Neural cell (in vitro differentiated cells): ENCODE measurements around the gene RNF125. TPM values are rescaled to one million over a fixed set of nuclear protein-coding genes. Genes with fewer than 3 reads are reported as not detected.

Experiments
- H2AFZ ChIP-seq: fragments of 200-600, 300-800 bp; sonication (generic), shearing (Covaris generic); 2 replicates; pipeline ENCODE4 v1.6.0; 2014; ENCODE audit warnings: low read depth, mild to moderate bottlenecking, antibody characterized with exemption, low read length, moderate library complexity
- H3F3A ChIP-seq: fragments of 200-600 bp; shearing (Covaris generic); 2 replicates; pipeline ENCODE4 v1.6.1; 2016; ENCODE audit warnings: mild to moderate bottlenecking, moderate library complexity, mixed read lengths, antibody characterized with exemption, low read length; ENCODE audit not compliant: insufficient read depth, poor library complexity, severe bottlenecking
- H3K27ac ChIP-seq: fragments of 200-600, 300-800 bp; sonication (generic), shearing (Covaris generic); 2 replicates; pipeline ENCODE4 v1.5.1; 2014; ENCODE audit warnings: mild to moderate bottlenecking, low read length, moderate library complexity
- H3K27me3 ChIP-seq: fragments of 300-800, 200-600 bp; sonication (generic), shearing (Covaris generic); 2 replicates; pipeline ENCODE4 v1.6.0; 2014; ENCODE audit warnings: mild to moderate bottlenecking, low read depth, low read length, moderate library complexity; ENCODE audit not compliant: insufficient read depth
- H3K36me3 ChIP-seq: fragments of 300-800, 200-600 bp; sonication (generic), shearing (Covaris generic); 2 replicates; pipeline ENCODE4 v1.5.1; 2014; ENCODE audit warnings: mild to moderate bottlenecking, antibody characterized with exemption, low read length, moderate library complexity; ENCODE audit not compliant: insufficient read depth
- H3K4me2 ChIP-seq: fragments of 300-800, 200-600 bp; sonication (generic), shearing (Covaris generic); 2 replicates; pipeline ENCODE4 v1.6.0; 2014; ENCODE audit warnings: mild to moderate bottlenecking, low read length
- H3K4me3 ChIP-seq: fragments of 300-800, 200-600 bp; sonication (generic), shearing (Covaris generic); 2 replicates; pipeline ENCODE4 v1.5.1; 2014; ENCODE audit warnings: mild to moderate bottlenecking, low read length, moderate library complexity
- H3K79me2 ChIP-seq: fragments of 200-600 bp; shearing (Covaris generic); replicated peaks from 2 replicates; pipeline ENCODE4 v1.6.0; 2014; ENCODE audit warnings: mild to moderate bottlenecking, low read length, moderate library complexity; ENCODE audit not compliant: insufficient read depth
- H3K9ac ChIP-seq: fragments of 300-800, 200-600 bp; sonication (generic), shearing (Covaris generic); 2 replicates; pipeline ENCODE4 v1.6.1; 2016; ENCODE audit warnings: mild to moderate bottlenecking, low read length, mixed read lengths
- H3K9me2 ChIP-seq: fragments of 200-600 bp; shearing (Covaris generic); 2 replicates; pipeline ENCODE4 v1.6.1; 2016; ENCODE audit warnings: mild to moderate bottlenecking, low read length, mixed read lengths; ENCODE audit not compliant: insufficient read depth
- H3K9me3 ChIP-seq: fragments of 200-600, 300-800 bp; sonication (generic), shearing (Covaris generic); 2 replicates; pipeline ENCODE4 v1.6.1; 2016; ENCODE audit warnings: mild to moderate bottlenecking, mixed run types, low read length, moderate library complexity, mixed read lengths
- H4K20me1 ChIP-seq: fragments of 200-600 bp; shearing (Covaris generic); 2 replicates; pipeline ENCODE4 v1.6.1; 2016; ENCODE audit warnings: mild to moderate bottlenecking, mixed run types; ENCODE audit not compliant: insufficient read depth
- EP300 ChIP-seq: fragments of 450-650 bp; conservative IDR thresholded peaks from 2 replicates; pipeline ENCODE4 v1.6.1; 2014; ENCODE audit warnings: antibody characterized with exemption, mild to moderate bottlenecking, moderate library complexity; ENCODE audit not compliant: poor library complexity, severe bottlenecking
- EZH2 ChIP-seq: fragments of 200-600, 300-800 bp; shearing (Covaris generic), sonication (generic); IDR thresholded peaks from 2 replicates; pipeline ENCODE4 v1.6.1; 2014; ENCODE audit warnings: antibody characterized with exemption, low read length, borderline replicate concordance, mild to moderate bottlenecking; ENCODE audit not compliant: insufficient read depth, poor library complexity, severe bottlenecking
- MXI1 ChIP-seq: fragments of 450-650 bp; conservative IDR thresholded peaks from 2 replicates; pipeline ENCODE4 v1.6.1; 2014; ENCODE audit warnings: antibody characterized with exemption, mild to moderate bottlenecking; ENCODE audit not compliant: poor library complexity, severe bottlenecking
- POLR2AphosphoS5 ChIP-seq: IDR thresholded peaks from 2 replicates; pipeline ENCODE4 v1.6.1; 2012
- RAD21 ChIP-seq: fragments of 450-650 bp; conservative IDR thresholded peaks from 2 replicates; pipeline ENCODE4 v1.6.1; 2014; ENCODE audit warnings: antibody characterized with exemption, mild to moderate bottlenecking, moderate library complexity
- SMC3 ChIP-seq: fragments of 450-650 bp; conservative IDR thresholded peaks from 2 replicates; pipeline ENCODE4 v1.6.1; 2014; ENCODE audit warnings: antibody characterized with exemption, mild to moderate bottlenecking, moderate library complexity; ENCODE audit not compliant: poor library complexity
- TAF1 ChIP-seq: IDR thresholded peaks from 2 replicates; pipeline ENCODE4 v1.6.1; 2012; ENCODE audit warnings: low read depth
- polyA plus RNA-seq: library from polyadenylated mRNA; depleted of rRNA; stranded (reverse); fragments of >200 nt; gene quantifications from 2 replicates; pipeline ENCODE4 v1.2.3, GENCODE V29; 2014
- TF ChIP-seq, protein P1 (sequence below): fragments of 450-650 bp; IDR thresholded peaks from 2 replicates; pipeline ENCODE4 v1.5.1; 2014; ENCODE audit warnings: antibody characterized with exemption, mild to moderate bottlenecking, moderate library complexity; ENCODE audit not compliant: poor library complexity, severe bottlenecking
- TF ChIP-seq, protein P2 (sequence below): IDR thresholded peaks from 2 replicates; pipeline ENCODE4 v1.6.1; 2012; ENCODE audit warnings: borderline replicate concordance

RNF125 gene
- polyA plus RNA-seq, 1 donor from 2014 or later, result 0.04 TPM

DNA sequence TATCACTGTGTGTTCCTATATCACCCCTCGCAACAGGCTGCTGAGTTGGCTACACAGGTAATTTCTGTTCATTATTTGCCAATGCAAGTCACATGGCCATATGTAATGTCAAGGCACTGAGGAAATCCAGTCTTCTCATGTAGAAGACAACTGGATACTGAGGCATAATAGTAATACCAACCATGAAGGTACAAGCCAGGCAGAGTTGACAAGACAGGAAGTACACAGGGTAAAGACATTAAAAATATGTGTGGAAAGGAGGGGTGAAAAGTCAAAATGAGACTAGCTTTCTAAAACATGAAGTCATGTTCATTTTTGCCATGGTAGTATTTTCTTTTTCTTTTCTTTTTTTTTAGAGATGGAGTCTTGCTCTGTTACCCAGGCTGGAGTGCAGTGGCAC lies 55.6 kb downstream of the RNF125 start:
- H2AFZ ChIP-seq, result no peak overlapping the region
- H3K27ac ChIP-seq, result no peak overlapping the region
- no peaks in the 10 kb centered on the region for H3K9me3 ChIP-seq
- H3K27me3 ChIP-seq, result no peaks in the 10 kb centered on the region
- no peaks in the 10 kb centered on the region for H3K9me2 ChIP-seq
- H3F3A ChIP-seq, result no peaks in the 10 kb centered on the region
- H3K36me3 ChIP-seq, result no peaks in the 10 kb centered on the region
- H3K9ac ChIP-seq, result no peak overlapping the region
- TF ChIP-seq EZH2 (no peak), TAF1 (no peak), POLR2AphosphoS5 (no peak), EP300 (no peak), RAD21 (no peak), MXI1 (no peak), SMC3 (no peak)
- TF ChIP-seq, protein P1, sequence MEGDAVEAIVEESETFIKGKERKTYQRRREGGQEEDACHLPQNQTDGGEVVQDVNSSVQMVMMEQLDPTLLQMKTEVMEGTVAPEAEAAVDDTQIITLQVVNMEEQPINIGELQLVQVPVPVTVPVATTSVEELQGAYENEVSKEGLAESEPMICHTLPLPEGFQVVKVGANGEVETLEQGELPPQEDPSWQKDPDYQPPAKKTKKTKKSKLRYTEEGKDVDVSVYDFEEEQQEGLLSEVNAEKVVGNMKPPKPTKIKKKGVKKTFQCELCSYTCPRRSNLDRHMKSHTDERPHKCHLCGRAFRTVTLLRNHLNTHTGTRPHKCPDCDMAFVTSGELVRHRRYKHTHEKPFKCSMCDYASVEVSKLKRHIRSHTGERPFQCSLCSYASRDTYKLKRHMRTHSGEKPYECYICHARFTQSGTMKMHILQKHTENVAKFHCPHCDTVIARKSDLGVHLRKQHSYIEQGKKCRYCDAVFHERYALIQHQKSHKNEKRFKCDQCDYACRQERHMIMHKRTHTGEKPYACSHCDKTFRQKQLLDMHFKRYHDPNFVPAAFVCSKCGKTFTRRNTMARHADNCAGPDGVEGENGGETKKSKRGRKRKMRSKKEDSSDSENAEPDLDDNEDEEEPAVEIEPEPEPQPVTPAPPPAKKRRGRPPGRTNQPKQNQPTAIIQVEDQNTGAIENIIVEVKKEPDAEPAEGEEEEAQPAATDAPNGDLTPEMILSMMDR, result no peak
- TF ChIP-seq, protein P2, sequence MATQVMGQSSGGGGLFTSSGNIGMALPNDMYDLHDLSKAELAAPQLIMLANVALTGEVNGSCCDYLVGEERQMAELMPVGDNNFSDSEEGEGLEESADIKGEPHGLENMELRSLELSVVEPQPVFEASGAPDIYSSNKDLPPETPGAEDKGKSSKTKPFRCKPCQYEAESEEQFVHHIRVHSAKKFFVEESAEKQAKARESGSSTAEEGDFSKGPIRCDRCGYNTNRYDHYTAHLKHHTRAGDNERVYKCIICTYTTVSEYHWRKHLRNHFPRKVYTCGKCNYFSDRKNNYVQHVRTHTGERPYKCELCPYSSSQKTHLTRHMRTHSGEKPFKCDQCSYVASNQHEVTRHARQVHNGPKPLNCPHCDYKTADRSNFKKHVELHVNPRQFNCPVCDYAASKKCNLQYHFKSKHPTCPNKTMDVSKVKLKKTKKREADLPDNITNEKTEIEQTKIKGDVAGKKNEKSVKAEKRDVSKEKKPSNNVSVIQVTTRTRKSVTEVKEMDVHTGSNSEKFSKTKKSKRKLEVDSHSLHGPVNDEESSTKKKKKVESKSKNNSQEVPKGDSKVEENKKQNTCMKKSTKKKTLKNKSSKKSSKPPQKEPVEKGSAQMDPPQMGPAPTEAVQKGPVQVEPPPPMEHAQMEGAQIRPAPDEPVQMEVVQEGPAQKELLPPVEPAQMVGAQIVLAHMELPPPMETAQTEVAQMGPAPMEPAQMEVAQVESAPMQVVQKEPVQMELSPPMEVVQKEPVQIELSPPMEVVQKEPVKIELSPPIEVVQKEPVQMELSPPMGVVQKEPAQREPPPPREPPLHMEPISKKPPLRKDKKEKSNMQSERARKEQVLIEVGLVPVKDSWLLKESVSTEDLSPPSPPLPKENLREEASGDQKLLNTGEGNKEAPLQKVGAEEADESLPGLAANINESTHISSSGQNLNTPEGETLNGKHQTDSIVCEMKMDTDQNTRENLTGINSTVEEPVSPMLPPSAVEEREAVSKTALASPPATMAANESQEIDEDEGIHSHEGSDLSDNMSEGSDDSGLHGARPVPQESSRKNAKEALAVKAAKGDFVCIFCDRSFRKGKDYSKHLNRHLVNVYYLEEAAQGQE, result no peak
- no peak overlapping the region for H3K4me2 ChIP-seq
- H4K20me1 ChIP-seq, result no peaks in the 10 kb centered on the region
- H3K79me2 ChIP-seq, result no peaks in the 10 kb centered on the region
- H3K4me3 ChIP-seq, result no peak overlapping the region

DNA sequence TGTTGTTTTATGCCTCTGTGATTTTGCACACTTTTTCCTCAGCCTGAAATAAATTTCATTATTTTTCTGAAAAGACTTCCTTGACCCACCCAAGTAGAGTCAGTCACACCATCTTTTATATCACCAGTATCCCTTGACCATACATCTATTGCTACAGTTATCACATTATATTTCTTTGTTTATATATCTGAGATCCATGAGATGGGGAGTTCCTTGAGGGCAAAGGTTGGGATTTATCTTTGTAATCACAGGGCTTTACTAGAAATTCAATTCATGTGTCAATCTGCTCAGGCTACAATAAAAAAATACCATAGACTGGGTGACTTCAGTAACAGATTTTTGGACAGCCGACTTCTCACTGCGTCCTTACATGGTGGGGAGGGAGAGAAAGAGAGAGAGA lies 60.2 kb downstream of the RNF125 start:
- no peaks in the 10 kb centered on the region for H3K9me2 ChIP-seq
- H3F3A ChIP-seq, result no peaks in the 10 kb centered on the region
- H3K79me2 ChIP-seq, result no peaks in the 10 kb centered on the region
- H3K36me3 ChIP-seq, result no peaks in the 10 kb centered on the region
- TF ChIP-seq EP300, result no peak
- no peak for TF ChIP-seq RAD21
- TF ChIP-seq MXI1, result no peak
- no peak for TF ChIP-seq TAF1
- no peak for TF ChIP-seq EZH2
- TF ChIP-seq, protein P1, result no peak
- TF ChIP-seq, protein P2, result no peak
- no peak for TF ChIP-seq POLR2AphosphoS5
- no peaks in the 10 kb centered on the region for H4K20me1 ChIP-seq
- no peak overlapping the region for H2AFZ ChIP-seq
- no peak overlapping the region for H3K4me3 ChIP-seq
- H3K9ac ChIP-seq, result no peak overlapping the region
- H3K27ac ChIP-seq, result no peak overlapping the region
- no peak overlapping the region for H3K4me2 ChIP-seq
- no peaks in the 10 kb centered on the region for H3K27me3 ChIP-seq
- no peaks in the 10 kb centered on the region for H3K9me3 ChIP-seq
